Stimulated activated CD8-positive, alpha-beta memory T cell treated with anti-CD3 and anti-CD28 coated beads, Interleukin-7, amount 100 ng/mL, for 24 hours (primary cell): ENCODE data around the gene LRRC73.
"Not testable (repeated sequence)": the region's sequence is repeated elsewhere in the genome, so short reads cannot be mapped to it uniquely, and the experiment has no call there.

Experiments
- DNase-seq: peaks from one replicate; pipeline ENCODE4 v3.0.0-alpha.2; 2020; ENCODE audit warnings: low read depth

Gene LRRC73

DNA sequence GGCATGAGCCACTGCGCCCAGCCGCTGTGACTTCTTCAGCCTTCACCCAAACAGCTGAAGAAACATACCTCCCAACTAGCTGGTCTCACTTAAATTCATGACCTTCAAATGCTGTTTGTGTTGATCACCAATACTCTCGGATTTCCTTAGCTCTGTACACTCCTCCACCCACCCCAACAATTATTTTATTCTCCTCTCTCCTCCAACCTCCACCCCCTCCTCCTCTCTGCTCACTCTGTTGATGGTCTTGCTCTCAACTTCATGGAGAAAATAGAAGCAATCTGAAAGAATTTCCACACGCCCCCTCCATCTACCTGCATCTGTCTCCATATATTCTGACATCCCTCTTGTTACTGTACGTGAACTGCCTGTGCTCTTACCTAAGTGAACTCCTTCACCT, 48.2 kb downstream of the LRRC73 start:
- DNase-seq: no peak

DNA sequence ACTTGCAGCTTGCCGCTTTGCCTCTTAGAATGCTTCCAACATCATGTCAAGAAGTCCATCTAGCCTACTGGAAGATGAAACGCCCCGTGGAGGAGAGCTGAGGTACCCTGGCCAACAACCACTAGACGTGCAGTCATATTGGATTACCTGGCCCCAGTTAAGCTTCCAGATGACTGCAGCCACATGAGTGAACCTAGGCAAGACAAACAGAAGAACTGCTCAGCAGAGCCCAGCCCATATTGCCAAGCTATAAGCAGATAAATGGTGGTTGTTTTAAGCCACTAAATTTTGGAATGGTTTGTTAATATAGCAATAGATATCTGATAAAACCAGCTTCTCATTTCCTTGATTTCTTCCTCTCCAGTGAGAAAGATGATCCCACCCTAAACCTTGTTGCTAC, 50.1 kb downstream of the LRRC73 start:
- DNase-seq: no peak

DNA sequence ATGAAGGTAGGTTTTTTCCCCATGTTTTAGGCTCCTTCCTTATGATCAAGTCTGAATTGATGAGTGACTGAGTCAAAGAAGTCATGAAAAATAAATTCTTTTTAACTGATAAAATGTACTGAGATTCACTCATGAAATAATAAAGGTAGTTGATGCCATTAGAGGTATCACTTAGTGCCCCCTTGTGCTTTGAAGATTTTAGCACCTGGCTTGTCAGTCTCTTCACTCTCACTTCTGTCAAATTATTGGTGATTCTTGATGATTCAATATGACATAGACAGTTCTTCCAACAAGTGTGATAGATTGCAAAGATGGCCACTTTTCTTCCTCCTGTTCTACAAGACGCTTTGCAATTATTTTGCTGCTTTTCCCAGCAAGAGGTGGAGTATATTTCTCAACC, 50.6 kb downstream of the LRRC73 start:
- DNase-seq: no peak

DNA sequence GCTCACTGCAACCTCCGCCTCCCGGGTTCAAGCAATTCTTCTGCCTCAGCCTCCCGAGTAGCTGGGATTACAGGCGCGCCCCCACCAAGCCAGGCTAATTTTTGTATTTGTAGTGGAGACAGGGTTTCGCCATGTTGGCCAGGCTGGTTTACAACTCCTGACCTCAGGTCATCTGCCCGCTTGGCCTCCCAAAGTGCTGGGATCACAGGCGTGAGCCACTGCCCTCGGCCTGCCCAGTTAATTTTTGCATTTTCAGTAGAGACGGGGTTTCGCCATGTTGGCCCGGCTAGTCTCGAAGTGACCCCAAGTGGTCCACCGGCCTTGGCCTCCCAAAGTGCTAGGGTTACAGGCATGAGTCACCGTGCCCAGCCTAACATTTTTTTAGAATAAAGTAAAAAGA, 52.0 kb downstream of the LRRC73 start:
- DNase-seq: not testable (repeated sequence)

DNA sequence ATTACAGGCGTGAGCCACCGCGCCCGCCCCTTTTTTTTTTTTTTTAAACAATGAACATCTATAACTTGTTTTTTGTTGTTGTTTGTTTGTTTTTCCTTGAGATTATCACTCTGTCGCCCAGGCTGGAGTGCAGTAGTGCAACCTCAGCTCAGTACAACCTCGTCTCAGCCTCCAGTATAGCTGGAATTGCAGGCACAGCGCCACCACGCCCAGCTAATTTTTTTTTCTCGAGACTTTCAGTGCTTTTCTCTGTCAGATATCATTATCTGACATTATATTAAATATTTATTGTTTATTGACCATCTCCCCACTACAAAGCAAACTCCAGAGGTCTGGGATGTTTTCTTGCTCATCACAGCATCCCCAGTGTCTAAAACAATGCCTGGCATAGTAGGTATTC, 52.5 kb downstream of the LRRC73 start:
- no peak for DNase-seq
